Activated CD8-positive, alpha-beta T cell treated with anti-CD3 and anti-CD28 coated beads for 36 hours (primary cell): Measurements from ENCODE around the gene WAPL. TPM values are rescaled to one million over a fixed set of nuclear protein-coding genes. Genes with fewer than 3 reads are reported as not detected.

Experiments
- ATAC-seq: fragments of 200-7000 bp; cut with Tn5 transposase; one replicate; pipeline ENCODE4 v1.10.0; 2021; ENCODE audit warnings: mild to moderate bottlenecking, moderate library complexity
- CTCF ChIA-PET: fragments of 350-600 bp; sonication (Branson Sonifier 250); formaldehyde crosslinking; loops from one replicate; lab custom pipeline; 2021; ENCODE audit warnings: antibody characterized with exemption; lab: Charles Lee
- POLR2A ChIA-PET: fragments of 350-600 bp; sonication (Branson Sonifier 250); formaldehyde crosslinking; loops from one replicate; lab custom pipeline; 2021; ENCODE audit warnings: antibody characterized with exemption; lab: Charles Lee
- DNase-seq: peaks from one replicate; pipeline ENCODE4 v3.0.0-alpha.2; 2020
- H3K27ac Mint-ChIP-seq: one replicate; pipeline ENCODE4 v1.8.0; 2021; ENCODE audit warnings: mild to moderate bottlenecking, mixed read lengths
- H3K27me3 Mint-ChIP-seq: one replicate; pipeline ENCODE4 v1.8.0; 2021; ENCODE audit warnings: mixed read lengths
- H3K36me3 Mint-ChIP-seq: one replicate; pipeline ENCODE4 v1.8.0; 2021; ENCODE audit warnings: low read depth, mixed read lengths
- H3K4me1 Mint-ChIP-seq: one replicate; pipeline ENCODE4 v1.8.0; 2021; ENCODE audit warnings: low read depth, mixed read lengths
- H3K4me3 Mint-ChIP-seq: one replicate; pipeline ENCODE4 v1.8.0; 2021; ENCODE audit warnings: mild to moderate bottlenecking, moderate library complexity, mixed read lengths
- H3K9me3 Mint-ChIP-seq: one replicate; pipeline ENCODE4 v1.8.0; 2021; ENCODE audit warnings: mixed read lengths
- intact Hi-C: fragments of 100-400 bp; cut with micrococcal nuclease; formaldehyde crosslinking; loops from one replicate; pipeline ENCODE4 v1.10.0; 2022
- total RNA-seq, 2 experiments: library from RNA; stranded (reverse); gene quantifications; one replicate each; pipeline ENCODE4 v1.2.3, GENCODE V29; 2021
- TF ChIP-seq, protein P1 (sequence below): fragments of 200-600 bp; IDR thresholded peaks from one replicate; pipeline ENCODE4 v1.8.0; 2022; ENCODE audit warnings: antibody characterized with exemption, mild to moderate bottlenecking

WAPL gene
- total RNA-seq, 2 experiments from 2014 or later: 40.9 to 42.0 TPM

DNA sequence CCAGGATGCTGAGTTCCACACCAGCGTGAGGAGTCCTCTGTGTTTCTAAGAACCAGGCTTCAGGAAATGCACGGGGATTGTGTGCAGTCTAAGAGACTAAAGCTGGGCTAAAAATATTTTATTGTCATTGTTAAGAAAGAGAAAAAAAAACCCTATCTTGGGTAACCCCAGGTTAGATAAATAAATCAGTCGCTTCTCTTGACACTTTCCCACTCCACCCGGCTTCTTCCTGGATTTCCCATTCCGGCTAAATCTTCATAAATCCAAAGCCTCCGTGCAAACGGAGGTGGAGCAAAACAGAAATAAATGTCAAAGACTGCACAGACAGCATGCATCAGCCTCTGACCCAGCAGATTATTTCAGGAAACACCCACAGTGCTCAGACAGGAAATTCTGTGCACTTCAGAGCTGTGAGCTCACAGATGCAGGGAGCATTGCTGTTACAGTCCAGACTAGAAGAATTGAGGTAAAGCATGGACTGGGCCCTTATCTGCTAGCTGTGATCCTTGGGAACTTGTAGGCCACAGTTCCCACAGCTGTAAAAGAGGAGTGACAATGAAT, 110.2 kb downstream of the WAPL start:
- peak overlapping the region; percentile 66 for H3K4me3 Mint-ChIP-seq
- intact Hi-C loops: no loop called here

DNA sequence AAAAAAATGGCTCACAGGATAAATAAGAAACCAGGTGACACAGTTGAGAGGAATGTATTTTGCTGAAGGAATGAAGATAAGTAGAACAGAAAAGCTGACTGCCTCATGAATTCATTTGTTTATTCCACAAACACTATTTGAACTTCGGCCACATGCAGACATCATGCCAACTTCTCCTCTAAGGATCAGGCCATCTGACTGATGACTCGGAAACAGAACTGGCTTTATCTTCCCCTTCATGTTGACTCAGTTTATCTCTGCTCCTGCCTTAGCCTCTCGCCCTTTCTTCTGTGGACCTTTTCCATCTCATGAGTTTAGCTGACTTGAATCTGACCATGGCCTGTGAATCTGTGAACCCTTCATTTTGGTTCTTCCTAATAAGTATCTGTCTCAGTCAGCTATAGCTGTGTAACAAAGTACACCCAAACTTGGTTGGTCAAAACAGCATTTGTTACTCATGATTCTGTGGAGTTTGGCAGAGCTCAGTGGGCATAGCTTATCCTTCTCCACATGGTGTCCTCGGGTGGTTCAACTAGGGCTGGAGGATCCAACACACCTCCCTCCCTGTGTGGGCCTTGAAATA, 111.0 kb downstream of the WAPL start:
- Mint-ChIP-seq H3K36me3 (peaks cover 11% of the 10 kb centered on the region), H3K4me1 (peaks cover 42% of the 10 kb centered on the region), H3K27ac (peak overlapping the region; percentile 87), H3K4me3 (peak overlapping the region; percentile 66), H3K9me3 (peaks cover 7% of the 10 kb centered on the region), H3K27me3 (no peaks in the 10 kb centered on the region)
- TF ChIP-seq, protein P1, sequence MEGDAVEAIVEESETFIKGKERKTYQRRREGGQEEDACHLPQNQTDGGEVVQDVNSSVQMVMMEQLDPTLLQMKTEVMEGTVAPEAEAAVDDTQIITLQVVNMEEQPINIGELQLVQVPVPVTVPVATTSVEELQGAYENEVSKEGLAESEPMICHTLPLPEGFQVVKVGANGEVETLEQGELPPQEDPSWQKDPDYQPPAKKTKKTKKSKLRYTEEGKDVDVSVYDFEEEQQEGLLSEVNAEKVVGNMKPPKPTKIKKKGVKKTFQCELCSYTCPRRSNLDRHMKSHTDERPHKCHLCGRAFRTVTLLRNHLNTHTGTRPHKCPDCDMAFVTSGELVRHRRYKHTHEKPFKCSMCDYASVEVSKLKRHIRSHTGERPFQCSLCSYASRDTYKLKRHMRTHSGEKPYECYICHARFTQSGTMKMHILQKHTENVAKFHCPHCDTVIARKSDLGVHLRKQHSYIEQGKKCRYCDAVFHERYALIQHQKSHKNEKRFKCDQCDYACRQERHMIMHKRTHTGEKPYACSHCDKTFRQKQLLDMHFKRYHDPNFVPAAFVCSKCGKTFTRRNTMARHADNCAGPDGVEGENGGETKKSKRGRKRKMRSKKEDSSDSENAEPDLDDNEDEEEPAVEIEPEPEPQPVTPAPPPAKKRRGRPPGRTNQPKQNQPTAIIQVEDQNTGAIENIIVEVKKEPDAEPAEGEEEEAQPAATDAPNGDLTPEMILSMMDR: no peak
- no peak for ATAC-seq
- POLR2A ChIA-PET: interaction anchor here (1.6 to 2.6 kb wide), 2 partner anchors 9 to 10 kb away, joined by 6 to 32 read pairs; no protein-coding TSS in a partner anchor
- intact Hi-C loops: no loop called here
- CTCF ChIA-PET: interaction anchor here (0.9 to 6.1 kb wide), 3 partner anchors 10 to 135 kb away, joined by 3 to 71 read pairs (median 3); no protein-coding TSS in a partner anchor
- DNase-seq: no peak

More for the DNA sequence above, 110.2 kb downstream of the WAPL start:
- H3K27me3 Mint-ChIP-seq: no peaks in the 10 kb centered on the region
- ATAC-seq (peak; percentile 81), DNase-seq (peak; percentile 66)
- H3K36me3 Mint-ChIP-seq: peaks cover 11% of the 10 kb centered on the region
- H3K4me1 Mint-ChIP-seq: peaks cover 47% of the 10 kb centered on the region
- peak overlapping the region; percentile 87 for H3K27ac Mint-ChIP-seq
- ChIA-PET CTCF (interaction anchor here (0.7 to 6.1 kb wide), 4 partner anchors 11 to 174 kb away, joined by 3 to 71 read pairs (median 4); no protein-coding TSS in a partner anchor), POLR2A (interaction anchor here (0.7 to 2.6 kb wide), 3 partner anchors 9 to 32 kb away, joined by 3 to 32 read pairs (median 6); no protein-coding TSS in a partner anchor)
- TF ChIP-seq, protein P1: no peak
- H3K9me3 Mint-ChIP-seq: peaks cover 7% of the 10 kb centered on the region

DNA sequence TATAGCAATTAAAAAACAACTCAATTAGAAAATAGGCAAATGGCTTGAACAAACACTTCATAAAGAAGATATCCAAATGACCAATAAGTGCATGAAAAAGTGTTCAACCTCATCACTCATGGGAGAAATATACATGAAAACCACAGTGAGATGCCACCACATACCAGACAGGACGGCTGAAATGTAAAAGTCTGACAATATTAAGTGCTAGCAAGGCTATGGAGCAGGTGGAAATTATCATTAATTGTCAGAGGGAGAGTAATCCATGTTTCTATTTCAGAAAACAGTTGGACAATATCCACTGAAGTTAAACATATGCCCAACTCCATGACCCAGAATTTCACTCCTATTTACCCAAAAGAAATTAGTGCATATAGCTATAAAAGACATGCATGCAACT, 112.4 kb downstream of the WAPL start:
- peaks cover 34% of the 10 kb centered on the region for H3K4me1 Mint-ChIP-seq
- no peak overlapping the region for H3K27ac Mint-ChIP-seq
- H3K36me3 Mint-ChIP-seq: peaks cover 11% of the 10 kb centered on the region
- ATAC-seq: no peak
- DNase-seq: no peak
- intact Hi-C loops: no loop called here
- H3K4me3 Mint-ChIP-seq: no peak overlapping the region
- H3K9me3 Mint-ChIP-seq: peaks cover 7% of the 10 kb centered on the region
- TF ChIP-seq, protein P1: no peak
- ChIA-PET POLR2A (interaction anchor here (1.6 kb wide), 1 partner anchor 9 kb away, joined by 7 read pairs; no protein-coding TSS in a partner anchor), CTCF (interaction anchor here (6.1 kb wide), 1 partner anchor 9 kb away, joined by 71 read pairs; no protein-coding TSS in a partner anchor)
- H3K27me3 Mint-ChIP-seq: no peaks in the 10 kb centered on the region

- H3K27ac Mint-ChIP-seq: no peak overlapping the region
- DNase-seq (no peak), ATAC-seq (no peak)
- no peak overlapping the region for H3K4me3 Mint-ChIP-seq
- intact Hi-C loops: loop anchor here (5.0 kb wide), 1 partner anchor 119 kb away; the partner anchor contains the start of gene WAPL
- ChIA-PET POLR2A (interaction anchor here (0.6 to 4.4 kb wide), 3 partner anchors 8 to 189 kb away, joined by 3 to 32 read pairs (median 5); no protein-coding TSS in a partner anchor), CTCF (interaction anchor here (1.2 to 1.5 kb wide), 2 partner anchors 13 to 33 kb away, joined by 3 to 4 read pairs; no protein-coding TSS in a partner anchor)
- peaks cover 2% of the 10 kb centered on the region for H3K9me3 Mint-ChIP-seq
- TF ChIP-seq, protein P1: no peak
- H3K36me3 Mint-ChIP-seq: no peaks in the 10 kb centered on the region
- peaks cover 21% of the 10 kb centered on the region for H3K4me1 Mint-ChIP-seq
- no peaks in the 10 kb centered on the region for H3K27me3 Mint-ChIP-seq
Observed at GRCh38 chr10:86403183-86403797, 118.3 kb downstream of the WAPL start.
